Stimulated activated CD4-positive, alpha-beta T cell treated with anti-CD3 and anti-CD28 coated beads, Interleukin-12 subunit alpha, Interleukin-12 subunit beta, amount 100 ng/mL, for 4 hours (primary cell): ENCODE data around the gene GNAI3.

Source experiments
- DNase-seq: peaks from one replicate; pipeline ENCODE4 v3.0.0-alpha.2; 2020

Gene GNAI3

GRCh38 chr1:109546311-109547109, 1.9 kb upstream of the GNAI3 start:
- peak; percentile 87 for DNase-seq

GRCh38 chr1:109547463-109548320, 723 bp upstream of the GNAI3 start:
- peak; percentile 15 for DNase-seq

- DNase-seq: no peak
These were observed 8.1 kb downstream of the GNAI3 start for GRCh38 chr1:109556563-109556962.

GRCh38 chr1:109557520-109557919, 9.1 kb downstream of the GNAI3 start:
- DNase-seq: no peak

- no peak for DNase-seq
These were observed 11.6 kb downstream of the GNAI3 start for GRCh38 chr1:109559995-109560394.

- no peak for DNase-seq
These were observed 15.9 kb downstream of the GNAI3 start for GRCh38 chr1:109564194-109564878.

GRCh38 chr1:109565241-109565640, 16.8 kb downstream of the GNAI3 start:
- no peak for DNase-seq

GRCh38 chr1:109566982-109567381, 18.6 kb downstream of the GNAI3 start:
- no peak for DNase-seq

GRCh38 chr1:109567877-109568672, 19.7 kb downstream of the GNAI3 start:
- no peak for DNase-seq

- no peak for DNase-seq
These were observed 20.9 kb downstream of the GNAI3 start for GRCh38 chr1:109569323-109569722.

GRCh38 chr1:109570414-109570813, 22.0 kb downstream of the GNAI3 start:
- no peak for DNase-seq

- DNase-seq: no peak
These were observed 25.4 kb downstream of the GNAI3 start for GRCh38 chr1:109573785-109574184.

GRCh38 chr1:109578947-109579443, 30.6 kb downstream of the GNAI3 start:
- DNase-seq: no peak

GRCh38 chr1:109579491-109579890, 31.1 kb downstream of the GNAI3 start:
- no peak for DNase-seq

- DNase-seq: no peak
These were observed 33.6 kb downstream of the GNAI3 start for GRCh38 chr1:109582021-109582420.

GRCh38 chr1:109584766-109585165, 36.4 kb downstream of the GNAI3 start:
- no peak for DNase-seq

- DNase-seq: no peak
These were observed 37.6 kb downstream of the GNAI3 start for GRCh38 chr1:109586055-109586454.

GRCh38 chr1:109589177-109589576, 40.8 kb downstream of the GNAI3 start:
- no peak for DNase-seq

GRCh38 chr1:109589679-109590078, 41.3 kb downstream of the GNAI3 start:
- no peak for DNase-seq

GRCh38 chr1:109592916-109593315, 44.5 kb downstream of the GNAI3 start:
- DNase-seq: no peak

- no peak for DNase-seq
These were observed 47.1 kb downstream of the GNAI3 start for GRCh38 chr1:109595531-109595930.

GRCh38 chr1:109598156-109598555, 49.7 kb downstream of the GNAI3 start:
- DNase-seq: no peak
